IPS-15b (cell line): ENCODE measurements around the gene PHLDA3.
"Not testable (repeated sequence)": the region's sequence is repeated elsewhere in the genome, so short reads cannot be mapped to it uniquely, and the experiment has no call there.

ENCODE experiments used
- H3K27me3 ChIP-seq: one replicate; pipeline ENCODE4 v1.6.1; 2013; ENCODE audit warnings: low read length; ENCODE audit not compliant: control insufficient read depth, insufficient read depth
- H3K36me3 ChIP-seq: one replicate; pipeline ENCODE4 v1.6.1; 2013; ENCODE audit warnings: low read length; ENCODE audit not compliant: control insufficient read depth, insufficient read depth
- H3K4me1 ChIP-seq: one replicate; pipeline ENCODE4 v1.6.1; 2013; ENCODE audit warnings: mild to moderate bottlenecking, low read length; ENCODE audit not compliant: control insufficient read depth, insufficient read depth
- H3K4me3 ChIP-seq: one replicate; pipeline ENCODE4 v1.5.1; 2013; ENCODE audit warnings: low read depth, low read length
- H3K9ac ChIP-seq: one replicate; pipeline ENCODE4 v1.6.1; 2013; ENCODE audit warnings: low read depth, mild to moderate bottlenecking, low read length
- H3K9me3 ChIP-seq: one replicate; pipeline ENCODE4 v1.6.1; 2013; ENCODE audit warnings: mild to moderate bottlenecking, low read length; ENCODE audit not compliant: control insufficient read depth, insufficient read depth

PHLDA3 gene

DNA sequence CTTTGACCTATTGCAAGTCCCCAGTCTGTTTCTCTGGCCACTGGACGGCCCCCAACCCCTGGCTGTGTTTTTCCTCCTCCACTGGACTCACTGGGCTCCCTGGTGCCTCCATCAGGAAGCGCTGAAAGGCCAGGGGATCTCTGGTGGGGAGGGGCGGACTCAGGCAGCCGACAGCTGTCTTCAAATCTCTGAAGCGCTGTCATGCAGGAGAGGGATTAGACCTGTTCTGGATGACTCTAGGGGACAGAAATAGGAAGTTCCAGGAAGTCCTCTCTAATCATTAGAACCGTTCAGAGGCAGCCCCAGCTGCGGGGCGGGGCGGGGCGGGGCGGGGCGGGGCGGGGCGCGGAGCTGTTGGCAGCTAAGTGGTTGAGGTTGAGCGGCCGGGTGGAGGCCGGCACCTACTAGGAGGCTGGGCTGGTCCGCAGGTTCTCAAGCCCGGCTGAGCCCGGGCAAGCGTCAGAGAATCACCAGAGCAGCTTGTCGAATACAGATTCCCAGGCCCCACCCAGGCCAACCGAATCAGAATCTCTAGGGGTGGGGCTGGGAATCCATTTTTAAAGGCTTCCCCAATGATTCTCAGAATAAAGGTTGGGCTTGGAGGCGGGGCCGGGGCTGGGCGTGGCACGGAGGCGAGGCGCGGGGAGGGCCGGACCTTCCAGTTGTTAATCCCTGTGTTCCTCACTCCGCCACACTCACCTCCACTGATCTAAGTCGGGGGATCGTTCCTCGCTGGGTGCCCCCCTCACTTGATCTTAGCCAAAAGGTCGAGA is 11.4 kb upstream of the PHLDA3 start:
- Histone ChIP-seq H3K9ac (peak overlapping the region; percentile 16), H3K4me3 (peak overlapping the region; percentile 82), H3K4me1 (peaks cover 14% of the 10 kb centered on the region), H3K36me3 (no peaks in the 10 kb centered on the region), H3K9me3 (no peaks in the 10 kb centered on the region), H3K27me3 (peaks cover 5% of the 10 kb centered on the region)

DNA sequence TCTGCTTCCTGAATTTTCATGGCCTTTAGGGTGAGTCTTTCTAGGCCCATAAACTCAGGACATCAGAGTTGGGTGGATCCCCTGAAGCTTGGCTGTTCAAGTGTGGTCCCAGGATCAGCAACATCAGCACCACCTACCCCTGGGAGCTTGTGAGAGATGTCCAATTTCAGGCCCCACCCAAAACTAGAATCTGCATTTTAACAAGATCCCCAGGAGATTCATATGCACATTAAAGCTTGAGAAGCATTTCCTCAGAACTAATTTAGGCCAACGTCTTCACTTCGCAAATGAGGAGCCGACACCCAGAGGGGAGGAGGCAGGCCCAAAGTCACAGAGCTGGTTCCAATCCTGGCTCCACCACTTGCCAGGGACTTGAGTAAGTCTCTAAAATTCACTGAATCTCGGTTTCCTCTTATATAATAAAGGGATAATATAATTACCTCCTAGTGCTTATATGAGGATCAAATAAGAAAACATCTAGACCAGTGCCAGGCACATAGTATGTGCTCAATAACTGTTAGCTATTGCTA is 10.3 kb upstream of the PHLDA3 start:
- Histone ChIP-seq H3K4me1 (peaks cover 14% of the 10 kb centered on the region), H3K27me3 (peaks cover 7% of the 10 kb centered on the region), H3K9me3 (no peaks in the 10 kb centered on the region), H3K4me3 (no peak overlapping the region), H3K9ac (no peak overlapping the region), H3K36me3 (no peaks in the 10 kb centered on the region)

DNA sequence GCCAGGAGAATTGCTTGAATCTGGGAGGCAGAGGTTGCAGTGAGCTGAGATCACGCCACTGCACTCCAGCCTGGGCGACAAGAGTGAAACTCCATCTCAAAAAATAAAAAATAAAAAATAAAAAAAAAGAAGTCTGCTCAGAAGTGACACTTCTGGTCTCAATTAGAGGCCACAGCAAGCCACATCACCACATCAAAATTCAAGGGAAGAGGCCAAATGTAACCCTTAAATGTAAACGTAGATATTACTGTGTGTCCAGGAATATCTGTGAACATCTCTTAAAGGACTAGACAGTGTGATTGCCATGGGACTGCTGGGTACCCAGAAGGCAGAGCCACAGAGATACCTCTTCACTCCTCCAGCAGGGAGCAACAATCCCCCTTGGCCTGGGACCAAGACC is 9.7 kb upstream of the PHLDA3 start:
- H3K9ac ChIP-seq, H3K36me3 ChIP-seq, H3K9me3 ChIP-seq, H3K27me3 ChIP-seq, H3K4me3 ChIP-seq: not testable (repeated sequence)
- H3K4me1 ChIP-seq = peaks cover 14% of the 10 kb centered on the region

DNA sequence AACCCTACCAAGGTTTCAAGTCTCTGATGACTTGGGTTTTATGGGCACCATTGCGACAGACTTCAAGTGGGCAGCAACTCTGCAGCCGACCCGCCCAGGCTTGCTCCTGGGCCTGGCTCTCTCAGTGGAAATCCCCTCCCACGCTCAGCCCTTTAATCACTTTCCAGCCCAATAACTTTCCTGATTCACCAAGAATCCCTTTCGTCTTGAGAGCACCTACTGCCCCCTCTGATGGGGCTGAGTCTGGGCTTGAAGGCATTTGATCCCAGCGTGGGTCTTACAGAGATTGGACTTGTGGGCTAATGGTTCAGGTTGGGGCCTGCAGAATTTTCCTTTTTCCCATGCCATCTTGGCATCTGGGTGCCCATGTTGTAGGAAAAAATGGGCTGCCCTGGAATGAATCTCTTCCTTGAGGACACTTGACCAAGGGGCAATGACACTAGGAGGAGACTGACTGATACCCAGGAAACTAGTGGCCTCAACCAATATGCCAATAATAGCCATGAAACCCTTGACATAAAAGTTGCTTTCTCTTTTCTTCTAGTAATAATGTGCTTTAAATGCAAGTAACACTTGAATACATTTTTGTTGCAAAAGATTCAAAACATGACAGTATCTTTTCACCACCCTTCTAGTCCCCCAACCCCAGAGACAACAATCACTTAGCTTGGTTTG is 7.8 kb upstream of the PHLDA3 start:
- peaks cover 12% of the 10 kb centered on the region for H3K27me3 ChIP-seq
- H3K9me3 ChIP-seq = no peaks in the 10 kb centered on the region
- no peak overlapping the region for H3K4me3 ChIP-seq
- no peak overlapping the region for H3K9ac ChIP-seq
- no peaks in the 10 kb centered on the region for H3K36me3 ChIP-seq
- H3K4me1 ChIP-seq = peaks cover 14% of the 10 kb centered on the region

DNA sequence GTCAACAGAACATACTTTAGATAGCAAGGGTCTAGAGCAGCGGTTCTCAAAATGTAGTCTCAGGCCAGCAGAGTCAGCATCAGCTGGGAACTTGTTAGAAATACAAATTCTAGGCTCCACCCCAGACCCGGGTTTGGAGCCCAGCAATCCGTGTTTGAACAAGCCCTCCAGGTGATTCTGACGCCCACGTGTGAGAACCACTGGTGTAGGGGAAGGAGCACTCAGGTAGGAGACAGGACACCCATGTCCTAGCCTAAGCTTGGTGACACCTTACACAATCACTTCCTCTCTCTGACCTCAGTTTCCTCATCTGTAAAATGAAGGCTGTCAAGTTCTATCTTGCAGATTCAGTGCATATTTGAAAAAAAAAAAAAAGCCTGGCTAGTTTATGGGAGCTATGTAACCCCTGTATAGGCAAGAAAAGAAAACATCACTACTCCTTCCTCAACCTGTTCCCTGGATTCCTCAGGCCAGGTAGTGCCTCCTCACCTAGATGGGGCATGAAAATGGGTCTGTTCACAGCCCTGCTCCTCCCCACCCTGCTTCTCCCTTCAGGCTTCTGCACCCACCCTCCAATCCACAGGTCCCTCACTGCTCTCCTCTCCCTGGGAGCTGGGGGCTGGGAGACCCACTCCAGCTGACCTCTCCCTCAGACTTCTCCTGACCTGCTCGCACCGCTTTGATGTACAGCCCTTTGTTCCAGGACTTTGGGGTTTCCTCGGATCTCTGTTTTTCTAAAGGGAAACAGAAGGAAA is 7.1 kb upstream of the PHLDA3 start:
- no peaks in the 10 kb centered on the region for H3K9me3 ChIP-seq
- no peak overlapping the region for H3K9ac ChIP-seq
- no peak overlapping the region for H3K4me3 ChIP-seq
- peaks cover 14% of the 10 kb centered on the region for H3K27me3 ChIP-seq
- H3K4me1 ChIP-seq = peaks cover 14% of the 10 kb centered on the region
- H3K36me3 ChIP-seq = no peaks in the 10 kb centered on the region

DNA sequence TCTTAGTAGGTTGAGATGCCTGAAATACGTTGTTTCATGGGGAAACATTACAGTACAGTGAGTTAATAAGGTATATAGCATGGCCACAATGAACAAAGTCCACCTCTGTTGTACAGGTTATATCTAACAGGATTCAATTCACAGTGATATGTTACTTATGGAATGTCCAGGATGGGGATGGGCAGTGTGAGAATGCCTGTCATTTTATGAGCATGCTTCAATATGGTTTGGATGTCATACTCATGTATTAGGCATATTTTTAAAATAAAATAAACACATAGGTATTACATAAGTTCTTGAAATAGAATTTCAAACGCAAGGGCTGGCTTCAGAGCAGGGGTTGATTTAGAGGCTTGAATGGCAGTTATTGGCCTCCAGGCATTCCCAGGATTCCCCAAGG is 6.1 kb upstream of the PHLDA3 start:
- no peak overlapping the region for H3K9ac ChIP-seq
- no peaks in the 10 kb centered on the region for H3K9me3 ChIP-seq
- H3K36me3 ChIP-seq = no peaks in the 10 kb centered on the region
- peaks cover 14% of the 10 kb centered on the region for H3K4me1 ChIP-seq
- H3K27me3 ChIP-seq = peaks cover 24% of the 10 kb centered on the region
- H3K4me3 ChIP-seq = no peak overlapping the region

DNA sequence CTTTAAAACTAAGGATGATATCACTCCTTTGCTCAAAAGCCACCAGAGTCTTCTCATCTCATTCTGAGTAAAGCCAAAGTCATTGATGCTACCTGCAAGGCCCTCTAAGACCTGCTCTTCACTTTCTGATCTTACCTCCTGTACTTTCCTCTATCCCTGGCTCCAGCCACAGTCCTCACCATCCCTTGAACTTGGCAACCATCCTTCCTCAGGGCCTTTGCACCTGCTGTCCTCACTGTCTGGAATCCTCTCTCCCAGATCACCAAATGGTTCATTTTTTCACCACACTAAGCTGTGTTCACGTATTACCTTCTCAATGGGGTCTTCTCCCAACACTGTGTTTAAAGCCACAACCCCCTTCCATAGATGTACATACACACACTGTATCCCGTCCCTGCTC is 4.3 kb upstream of the PHLDA3 start:
- Histone ChIP-seq H3K9me3 (no peaks in the 10 kb centered on the region), H3K4me3 (no peak overlapping the region), H3K9ac (no peak overlapping the region), H3K27me3 (peaks cover 31% of the 10 kb centered on the region), H3K4me1 (peaks cover 8% of the 10 kb centered on the region), H3K36me3 (no peaks in the 10 kb centered on the region)

DNA sequence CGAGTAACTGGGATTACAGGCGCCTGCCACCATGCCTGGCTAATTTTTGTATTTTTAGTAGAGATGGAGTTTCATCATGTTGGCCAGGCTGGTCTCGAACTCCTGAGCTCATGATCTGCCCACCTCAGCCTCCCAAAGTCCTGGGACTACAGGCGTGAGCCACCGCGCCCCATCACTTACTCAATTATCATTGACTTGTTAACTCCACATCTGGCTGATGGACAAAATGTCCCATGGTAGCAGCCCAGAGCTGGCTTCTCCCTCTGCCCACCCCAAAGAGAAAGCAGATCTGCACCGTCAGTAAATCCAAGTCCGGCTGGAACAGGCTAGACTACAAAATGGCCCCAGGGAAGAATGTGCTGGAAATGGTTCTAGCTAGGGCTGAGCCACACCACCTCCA is 3.3 kb upstream of the PHLDA3 start:
- not testable (repeated sequence) for H3K36me3 ChIP-seq, H3K9me3 ChIP-seq, H3K4me3 ChIP-seq, H3K9ac ChIP-seq
- Histone ChIP-seq H3K4me1 (peaks cover 12% of the 10 kb centered on the region), H3K27me3 (peaks cover 36% of the 10 kb centered on the region)

DNA sequence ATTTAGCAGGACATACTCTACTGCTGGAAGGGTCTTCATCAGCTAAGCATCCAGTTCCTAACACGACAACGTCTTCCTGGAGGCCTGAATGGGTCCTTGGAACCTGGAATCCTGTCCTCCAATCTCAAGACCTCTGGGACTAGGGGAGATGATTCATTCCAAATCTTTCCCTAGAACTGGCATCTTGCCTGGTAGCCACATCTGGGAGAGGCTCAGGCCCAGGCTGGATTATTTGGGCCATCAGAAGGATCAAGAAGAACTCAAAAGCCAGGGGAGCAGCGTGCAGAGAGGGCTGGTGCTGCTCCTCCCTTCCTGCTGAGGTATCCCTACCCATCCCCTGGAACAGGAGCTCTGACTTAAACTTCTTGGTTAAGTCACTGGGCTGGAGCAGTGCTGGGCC is 2.8 kb upstream of the PHLDA3 start:
- H3K4me1 ChIP-seq = peaks cover 9% of the 10 kb centered on the region
- H3K4me3 ChIP-seq = no peak overlapping the region
- H3K9me3 ChIP-seq = no peaks in the 10 kb centered on the region
- no peak overlapping the region for H3K9ac ChIP-seq
- H3K36me3 ChIP-seq = no peaks in the 10 kb centered on the region
- peaks cover 36% of the 10 kb centered on the region for H3K27me3 ChIP-seq

DNA sequence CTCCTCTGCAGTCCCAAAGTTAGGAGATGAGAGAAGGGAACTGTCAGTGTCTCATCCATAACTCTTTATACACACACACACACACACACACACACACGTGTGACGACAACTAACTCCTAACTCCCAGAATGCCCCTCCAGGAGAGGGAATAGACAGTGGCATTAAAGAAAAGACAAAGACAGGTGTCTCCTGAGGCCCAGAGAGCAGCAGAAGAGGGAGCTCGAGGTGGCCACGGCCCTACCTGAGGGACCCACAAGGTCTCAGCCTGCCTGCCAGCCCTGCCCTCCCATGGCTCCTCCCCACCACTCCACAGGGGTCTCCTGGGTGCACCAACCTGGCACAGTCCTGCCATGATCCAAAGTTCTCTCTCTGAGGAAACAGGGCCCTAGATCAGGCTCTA is 1.6 kb upstream of the PHLDA3 start:
- Histone ChIP-seq H3K27me3 (peaks cover 36% of the 10 kb centered on the region), H3K9ac (no peak overlapping the region), H3K36me3 (peaks cover 6% of the 10 kb centered on the region), H3K9me3 (no peaks in the 10 kb centered on the region), H3K4me1 (peaks cover 9% of the 10 kb centered on the region), H3K4me3 (no peak overlapping the region)

DNA sequence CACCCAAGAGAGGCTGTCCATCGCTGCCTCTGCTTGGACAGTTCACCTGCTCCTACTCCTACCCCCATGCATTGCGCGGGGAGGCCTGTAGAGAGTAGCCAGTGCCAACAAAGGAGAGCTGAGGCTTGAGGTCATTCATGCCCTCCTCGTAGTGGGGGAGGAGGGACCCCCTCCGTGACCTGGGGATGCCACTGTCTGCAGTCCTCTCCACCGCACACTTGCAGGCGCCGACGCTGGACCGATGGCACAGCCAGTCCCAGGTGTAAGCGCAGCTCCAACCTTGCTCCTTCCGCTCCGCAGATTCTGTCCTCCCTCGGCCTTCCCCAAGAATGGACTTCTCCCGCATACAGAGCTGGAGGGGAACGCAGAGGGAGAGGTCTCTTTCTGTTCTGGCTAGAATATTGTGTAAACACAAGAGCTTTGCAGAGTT is 672 bp upstream of the PHLDA3 start:
- Histone ChIP-seq H3K4me1 (peaks cover 9% of the 10 kb centered on the region), H3K9me3 (no peaks in the 10 kb centered on the region), H3K4me3 (peak overlapping the region; percentile 97), H3K36me3 (peaks cover 12% of the 10 kb centered on the region), H3K27me3 (peaks cover 34% of the 10 kb centered on the region), H3K9ac (peak overlapping the region; percentile 51)
